Uterus (tissue), 2 donors: ENCODE results near the gene CNFN.

Source experiments
- POLR2A ChIP-seq, 2 donors: fragments of 450-650 bp; IDR thresholded peaks; one replicate each; pipeline ENCODE4 v1.6.1; 2016; ENCODE audit warnings: antibody characterized with exemption in 2 of 2, mild to moderate bottlenecking in 1 of 2, moderate library complexity in 1 of 2
- TF ChIP-seq, protein P1 (sequence below), 4 experiments: fragments of 200-600 bp in 2 of 4; fragments of 450-650 bp in 2 of 4; sonication (generic) in 2 of 4; IDR thresholded peaks; one replicate each; pipeline ENCODE4 v1.5.1; 2016 to 2019; ENCODE audit warnings: antibody characterized with exemption in 4 of 4, mild to moderate bottlenecking in 2 of 4, moderate library complexity in 1 of 4

- TF ChIP-seq, protein P1, sequence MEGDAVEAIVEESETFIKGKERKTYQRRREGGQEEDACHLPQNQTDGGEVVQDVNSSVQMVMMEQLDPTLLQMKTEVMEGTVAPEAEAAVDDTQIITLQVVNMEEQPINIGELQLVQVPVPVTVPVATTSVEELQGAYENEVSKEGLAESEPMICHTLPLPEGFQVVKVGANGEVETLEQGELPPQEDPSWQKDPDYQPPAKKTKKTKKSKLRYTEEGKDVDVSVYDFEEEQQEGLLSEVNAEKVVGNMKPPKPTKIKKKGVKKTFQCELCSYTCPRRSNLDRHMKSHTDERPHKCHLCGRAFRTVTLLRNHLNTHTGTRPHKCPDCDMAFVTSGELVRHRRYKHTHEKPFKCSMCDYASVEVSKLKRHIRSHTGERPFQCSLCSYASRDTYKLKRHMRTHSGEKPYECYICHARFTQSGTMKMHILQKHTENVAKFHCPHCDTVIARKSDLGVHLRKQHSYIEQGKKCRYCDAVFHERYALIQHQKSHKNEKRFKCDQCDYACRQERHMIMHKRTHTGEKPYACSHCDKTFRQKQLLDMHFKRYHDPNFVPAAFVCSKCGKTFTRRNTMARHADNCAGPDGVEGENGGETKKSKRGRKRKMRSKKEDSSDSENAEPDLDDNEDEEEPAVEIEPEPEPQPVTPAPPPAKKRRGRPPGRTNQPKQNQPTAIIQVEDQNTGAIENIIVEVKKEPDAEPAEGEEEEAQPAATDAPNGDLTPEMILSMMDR (IDR thresholded peaks at IDR 0.05): no peak
- TF ChIP-seq POLR2A (IDR thresholded peaks at IDR 0.05): no peak
Measured at GRCh38 chr19:42345191-42345812, 44.8 kb downstream of the CNFN start.
